AG20443 (cell line): ENCODE measurements around the gene NUDT14.

ENCODE experiments used
- DNase-seq: peaks from one replicate; pipeline ENCODE4 v3.0.0; 2012; ENCODE audit warnings: low spot score, mixed read lengths

NUDT14 gene

DNA sequence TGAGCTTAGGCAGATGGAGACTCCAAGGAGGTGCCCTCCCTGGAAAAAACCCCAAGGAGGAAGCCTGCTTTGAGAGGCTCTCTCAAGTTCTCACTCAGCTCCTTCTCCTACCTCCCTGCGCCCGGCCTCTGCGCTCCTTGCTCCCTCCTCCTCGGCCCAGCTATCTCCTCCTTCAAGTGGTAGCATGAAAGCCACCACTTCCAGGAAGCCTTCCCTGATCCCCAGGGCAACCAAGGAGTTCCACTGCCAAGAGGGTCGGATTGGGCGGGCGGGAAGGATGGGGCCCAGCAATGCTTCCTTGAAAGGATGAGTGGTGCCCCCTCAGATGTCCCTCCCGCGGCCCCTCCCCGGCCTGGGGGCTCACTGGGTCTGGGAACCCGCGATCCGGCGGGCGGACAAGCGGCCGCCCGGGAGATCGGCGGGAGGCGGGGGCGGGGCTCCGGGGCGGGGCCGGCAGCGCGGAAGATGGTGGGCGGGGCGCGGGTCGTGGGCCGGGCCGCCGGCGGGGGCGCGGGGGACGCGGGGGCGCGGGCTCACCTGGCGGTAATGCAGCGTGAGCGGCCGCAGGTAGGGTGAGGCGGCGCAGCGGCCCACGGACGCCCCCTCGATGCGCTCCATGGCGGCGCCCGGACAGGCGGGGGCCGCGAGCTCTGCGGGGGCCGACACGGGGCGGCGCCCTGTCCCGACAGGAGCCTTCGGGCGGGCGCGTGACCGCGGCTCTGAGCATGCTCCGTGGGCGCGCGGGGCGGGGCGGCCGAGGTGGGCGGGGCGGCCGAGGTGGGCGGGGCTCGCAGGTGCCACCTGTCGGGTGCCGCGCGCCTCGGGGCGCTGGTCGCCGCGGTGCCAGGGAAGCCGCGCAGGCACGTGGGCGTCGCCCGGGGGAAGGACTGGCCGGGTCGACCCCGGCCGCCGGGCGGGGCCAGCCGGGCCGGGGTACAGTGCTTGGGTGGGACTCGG is at the start of gene NUDT14:
Gene NUDT14 (minus strand): TSS at position 721 of the 957 bp plus-strand sequence. CDS start 103 bp downstream, at position 618.
- peak; percentile 96 for DNase-seq

DNA sequence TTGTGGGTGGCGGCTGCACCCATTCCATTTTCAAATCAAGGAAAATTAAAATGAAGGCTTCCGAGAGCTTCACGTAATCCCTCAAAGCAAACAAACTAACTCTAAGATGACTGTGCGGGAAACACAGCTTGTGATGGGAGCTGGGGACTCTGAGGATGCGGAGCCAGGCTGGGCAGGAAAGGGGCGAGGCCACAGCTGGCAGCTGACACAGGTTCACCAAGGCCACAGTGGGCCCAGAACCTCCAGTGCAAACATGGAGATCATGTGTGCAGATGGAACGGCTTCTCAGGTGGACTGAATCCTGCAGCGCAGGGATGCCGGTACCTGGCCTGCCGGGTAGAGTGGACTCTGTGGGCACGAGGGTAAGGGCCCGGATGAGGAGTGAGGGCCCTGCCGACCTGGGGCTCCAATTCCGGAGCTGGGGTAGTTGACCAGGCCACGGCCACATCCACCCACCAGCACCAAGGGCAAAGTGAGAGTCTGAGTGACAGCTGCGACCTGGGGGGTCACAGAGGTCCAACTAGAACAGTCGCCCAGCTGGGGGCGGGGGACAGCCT is 48.1 kb upstream of the NUDT14 start:
- no peak for DNase-seq

DNA sequence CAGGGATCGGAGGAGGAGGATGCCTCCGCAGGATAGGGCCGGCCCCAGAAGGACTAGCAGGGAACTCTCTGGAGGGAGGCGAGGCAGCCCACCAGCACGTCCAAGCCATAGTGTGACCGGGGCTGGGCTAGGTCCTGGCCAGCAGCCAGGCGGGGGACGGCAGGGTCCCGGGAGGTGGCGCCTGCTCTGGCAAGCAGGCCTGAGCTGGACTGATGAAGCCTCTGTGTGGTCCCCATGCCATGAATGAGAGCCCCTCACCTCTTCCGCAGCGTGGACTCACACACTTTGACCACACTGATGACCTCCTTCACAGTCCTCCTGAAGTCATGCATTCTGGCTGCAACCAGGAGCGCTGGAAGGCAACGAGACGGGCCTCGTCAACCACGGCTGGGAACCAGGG is 47.5 kb upstream of the NUDT14 start:
- no peak for DNase-seq

DNA sequence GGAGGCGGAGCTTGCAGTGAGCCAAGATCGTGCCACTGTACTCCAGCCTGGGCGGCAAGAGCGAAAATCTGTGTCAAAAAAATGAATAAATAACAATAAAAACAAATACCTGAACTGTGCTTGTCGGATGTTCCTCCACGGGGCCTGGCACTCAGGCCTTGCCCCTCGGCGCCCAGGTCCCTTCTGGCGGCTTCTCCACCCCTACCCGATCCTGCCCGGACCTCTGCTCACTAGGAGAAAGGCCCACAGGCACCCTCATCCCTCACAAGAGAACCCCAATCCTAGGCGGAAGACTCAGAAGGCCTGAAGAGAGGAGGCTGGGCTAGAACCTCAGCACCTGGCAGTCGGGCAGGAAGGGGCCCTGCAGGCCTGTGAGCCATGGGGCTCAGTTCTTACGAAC is 46.2 kb upstream of the NUDT14 start:
- DNase-seq: no peak

DNA sequence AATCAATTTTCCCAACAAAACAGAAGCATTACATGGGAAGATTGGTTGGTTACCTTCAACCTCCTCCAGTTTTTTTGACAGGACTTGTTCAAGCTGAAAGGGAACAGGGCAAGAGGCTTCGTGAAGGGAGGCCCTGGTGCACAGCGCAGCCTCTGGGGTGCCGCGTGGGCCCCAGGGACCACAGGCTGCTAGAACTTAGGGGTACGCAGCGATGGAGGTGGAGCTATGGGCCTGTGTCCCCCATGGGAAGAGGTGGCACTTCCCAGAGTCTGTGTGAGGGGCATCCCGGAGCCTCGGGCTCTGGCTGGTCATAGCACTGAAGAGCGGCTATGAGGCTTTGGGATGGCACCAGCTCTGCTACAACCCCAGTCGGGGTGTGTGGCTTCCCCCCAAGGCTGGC is 45.1 kb upstream of the NUDT14 start:
- no peak for DNase-seq

DNA sequence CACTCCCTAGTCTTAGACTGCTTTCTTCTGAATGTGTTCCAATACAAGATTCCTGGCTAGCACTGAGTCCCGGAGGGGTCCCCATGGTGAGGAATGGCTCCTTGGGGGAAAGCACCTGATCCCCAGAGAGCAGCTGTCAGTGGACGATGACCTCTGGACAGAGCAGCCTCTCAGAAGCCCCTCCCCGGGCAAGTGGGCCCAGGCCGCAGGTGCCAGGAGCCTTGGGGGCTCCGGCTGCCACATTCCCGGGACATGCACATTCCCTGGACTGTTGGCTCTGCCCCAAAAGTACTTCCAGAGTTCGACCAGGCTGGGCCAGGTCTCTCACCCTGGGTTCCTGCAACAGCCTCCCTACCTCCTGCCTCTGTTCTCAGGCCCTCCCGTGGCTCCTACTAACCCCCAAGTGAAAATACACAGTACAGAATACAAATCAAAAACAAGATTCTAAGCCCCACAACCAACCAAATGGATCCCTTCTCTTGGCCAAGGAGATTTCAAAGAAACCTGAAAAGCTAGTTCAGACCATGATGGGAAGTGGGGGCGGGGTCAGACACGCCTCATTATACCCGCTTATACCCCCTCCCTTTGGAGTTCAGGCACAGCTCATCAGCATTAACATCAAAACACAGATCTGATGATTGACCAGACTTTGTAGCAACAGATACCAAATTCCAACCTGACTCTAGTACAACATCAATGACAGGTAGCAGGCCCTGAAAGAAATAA is 43.9 kb upstream of the NUDT14 start:
- no peak for DNase-seq

DNA sequence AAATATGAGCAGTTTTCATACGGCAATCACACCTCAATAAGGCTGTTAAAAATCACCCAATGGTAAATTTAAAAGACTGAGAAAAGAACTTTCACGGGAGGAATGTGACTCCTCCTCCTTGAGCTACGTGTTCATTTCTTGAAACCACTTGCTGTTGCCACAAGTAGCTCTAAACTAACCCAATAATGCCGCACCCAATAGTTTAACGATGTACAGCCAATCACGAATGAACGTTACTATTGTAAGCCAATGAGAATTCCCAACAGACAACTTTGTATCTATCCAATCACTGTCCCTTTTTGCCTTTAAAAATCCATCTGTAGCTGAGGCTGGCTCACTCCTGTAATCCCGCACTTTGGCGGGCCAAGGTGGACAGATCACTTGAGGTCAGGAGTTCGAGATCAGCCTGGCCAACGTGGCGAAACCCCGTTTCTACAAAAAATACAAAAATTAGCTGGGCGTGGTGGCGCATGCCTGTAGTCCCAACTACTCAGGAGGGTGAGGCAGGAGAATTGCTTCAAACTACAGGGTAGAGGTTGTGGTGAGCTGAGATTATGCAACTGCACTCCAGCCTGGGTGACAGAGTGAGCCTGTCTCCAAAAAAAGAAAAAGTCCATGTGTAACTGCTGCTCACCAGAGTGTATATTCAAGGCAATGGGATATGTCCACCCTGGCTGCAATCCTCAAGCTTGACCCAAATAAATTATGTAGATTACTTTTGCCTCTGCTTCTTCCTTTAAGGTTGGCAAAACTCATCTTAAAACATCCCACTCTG is 42.8 kb upstream of the NUDT14 start:
- no peak for DNase-seq

DNA sequence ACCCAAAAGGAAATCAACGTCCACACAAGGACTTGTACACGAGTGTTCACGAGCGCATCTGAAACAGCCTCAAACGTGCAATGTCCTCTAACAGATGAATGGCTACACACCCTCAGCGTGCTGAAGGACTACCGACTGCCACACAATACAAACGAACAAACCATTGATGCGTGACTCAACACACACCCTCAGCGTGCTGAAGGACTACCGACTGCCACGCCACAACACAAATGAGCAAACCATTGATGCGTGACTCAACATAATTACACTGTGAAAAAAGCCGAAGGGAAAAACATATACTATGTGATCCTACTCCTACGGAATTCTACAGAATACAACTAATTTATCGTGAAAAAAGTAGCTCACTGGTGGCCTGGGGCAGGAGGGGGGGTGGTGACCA is 42.1 kb upstream of the NUDT14 start:
- DNase-seq: no peak

DNA sequence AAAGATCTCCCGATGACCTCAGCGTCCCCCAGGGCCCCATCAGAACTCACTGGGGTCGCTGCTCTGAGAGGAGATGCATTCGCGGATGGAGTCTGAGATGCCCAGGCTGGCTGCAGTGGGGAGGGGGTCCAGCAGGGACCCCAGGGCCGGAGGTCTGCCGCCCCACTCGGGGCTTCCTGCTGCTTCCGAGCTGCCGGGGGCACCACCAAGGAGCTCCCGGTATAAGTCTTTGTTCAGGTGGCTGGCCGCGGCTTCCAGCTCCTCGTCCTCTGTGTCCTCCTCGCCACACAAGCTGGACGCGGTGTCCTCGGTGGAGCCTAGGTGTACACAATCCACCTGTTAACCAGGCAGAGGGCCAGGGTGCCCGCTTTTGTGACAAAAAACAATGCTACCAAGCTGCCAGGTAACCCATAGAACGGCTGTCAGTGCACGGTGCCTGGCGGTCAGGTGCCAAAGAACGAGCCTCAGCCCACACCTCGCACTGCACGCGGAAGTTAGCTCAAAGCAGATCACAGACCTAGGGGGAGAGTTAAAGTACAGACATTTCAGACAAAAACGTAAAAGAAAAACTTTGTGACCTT is 40.6 kb upstream of the NUDT14 start:
- DNase-seq: no peak

DNA sequence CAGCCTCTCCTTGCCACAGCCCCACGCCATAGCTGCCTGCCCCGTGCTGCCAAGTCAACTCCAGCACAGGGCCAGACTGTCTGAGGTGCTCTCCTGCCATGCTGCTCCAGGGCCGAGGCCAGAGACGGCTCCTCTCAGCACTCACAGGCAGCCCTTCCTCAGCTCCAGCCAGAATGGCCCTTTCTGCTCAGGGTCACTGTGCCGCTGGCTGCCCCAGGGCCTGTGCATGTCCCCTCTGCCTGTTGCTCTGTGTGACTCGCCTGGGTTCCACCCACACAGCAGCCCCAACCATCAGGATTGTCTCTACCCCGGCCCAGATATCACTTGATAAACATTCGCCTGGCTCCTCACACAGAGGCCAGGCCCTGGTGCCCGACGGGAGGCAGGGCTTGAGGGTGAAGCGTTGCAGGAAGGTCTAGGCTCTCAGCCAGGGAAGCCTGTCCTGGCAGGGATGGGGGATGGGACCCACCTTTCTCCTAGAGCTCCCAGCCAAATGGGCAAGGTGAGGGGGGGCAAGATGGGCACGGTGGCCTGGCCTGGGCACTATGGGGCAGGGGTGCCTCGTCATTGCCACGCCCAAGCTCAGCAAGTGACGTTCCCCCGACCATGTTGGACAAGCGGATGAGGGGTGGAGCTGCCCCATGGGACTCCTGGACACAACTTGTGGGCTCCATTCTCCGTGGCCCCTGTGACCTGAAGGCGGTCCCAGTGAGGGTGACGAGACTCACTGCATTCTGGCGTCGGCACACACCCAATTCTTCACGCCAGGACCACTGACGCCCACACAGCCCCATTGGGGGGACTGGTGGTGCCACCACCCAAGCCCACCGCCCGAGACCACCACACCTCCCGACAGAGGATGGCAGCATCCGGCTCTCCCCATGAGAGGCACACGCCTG is 39.8 kb upstream of the NUDT14 start:
- no peak for DNase-seq

DNA sequence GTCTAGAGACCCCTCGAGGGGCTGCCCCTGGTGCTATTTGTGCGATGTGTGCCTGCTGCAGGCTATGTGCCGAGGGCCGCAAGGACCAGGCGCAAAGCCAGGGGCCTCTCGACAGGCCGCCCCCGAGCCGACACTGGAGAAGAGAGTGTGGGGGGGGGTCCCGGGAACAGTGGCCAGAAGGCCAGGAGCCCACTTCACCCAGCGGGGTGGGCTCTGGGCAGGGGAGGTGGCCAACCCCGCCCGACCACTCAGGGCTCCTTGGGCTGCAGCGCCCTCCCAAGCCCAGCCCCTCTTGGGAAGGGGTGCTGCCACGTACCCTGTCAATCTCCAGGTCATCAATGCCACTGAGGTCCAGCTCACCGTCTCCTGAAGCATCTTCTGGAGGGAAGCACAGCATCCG is 38.6 kb upstream of the NUDT14 start:
- no peak for DNase-seq

DNA sequence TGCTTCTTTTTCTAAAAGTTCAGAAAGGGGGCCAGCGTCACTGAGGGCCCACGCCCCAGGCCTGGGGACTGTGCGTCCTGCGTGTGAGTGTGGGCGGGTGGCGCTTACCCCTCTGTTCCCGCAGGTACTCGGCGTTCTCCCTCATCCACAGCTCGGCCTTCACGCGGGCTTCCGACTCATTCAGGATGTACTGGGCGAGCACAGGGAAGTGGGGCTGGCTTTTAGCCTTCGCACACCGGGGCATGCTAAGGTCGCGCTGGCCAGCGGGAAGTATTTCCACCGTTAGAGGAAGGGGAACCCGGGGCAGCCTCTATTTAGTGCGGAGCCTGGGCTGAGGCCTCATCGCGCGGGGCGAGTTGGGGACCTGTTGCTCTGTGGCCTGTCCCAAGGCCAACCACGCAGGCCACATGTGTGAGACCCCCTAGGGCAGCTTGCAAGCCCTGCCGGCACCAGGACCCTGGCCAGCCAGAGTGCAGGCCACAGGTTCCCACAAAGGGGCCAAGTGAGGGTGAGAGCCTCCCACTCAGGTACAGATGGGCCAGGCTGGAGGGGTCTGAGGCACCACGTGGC is 38.0 kb upstream of the NUDT14 start:
- no peak for DNase-seq

DNA sequence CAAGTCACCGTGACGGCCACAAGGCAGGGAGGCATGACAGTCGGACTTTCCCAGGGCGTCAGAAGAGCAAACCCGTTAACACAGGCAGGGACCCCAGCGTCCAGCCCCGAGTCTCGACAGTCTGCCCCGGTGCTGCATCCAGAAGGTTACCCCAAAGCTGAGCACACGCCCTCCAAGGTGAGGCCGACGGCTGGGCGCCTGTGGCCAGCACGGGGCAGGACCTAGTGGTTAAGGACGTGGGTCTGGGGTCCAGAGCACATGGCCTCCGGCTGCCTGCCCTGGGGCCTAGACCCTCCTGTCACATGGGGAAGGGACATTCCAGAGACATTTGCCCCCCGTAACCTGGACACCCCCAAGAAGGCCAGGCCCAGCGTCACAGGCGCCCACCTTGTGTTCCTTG is 37.5 kb upstream of the NUDT14 start:
- no peak for DNase-seq

DNA sequence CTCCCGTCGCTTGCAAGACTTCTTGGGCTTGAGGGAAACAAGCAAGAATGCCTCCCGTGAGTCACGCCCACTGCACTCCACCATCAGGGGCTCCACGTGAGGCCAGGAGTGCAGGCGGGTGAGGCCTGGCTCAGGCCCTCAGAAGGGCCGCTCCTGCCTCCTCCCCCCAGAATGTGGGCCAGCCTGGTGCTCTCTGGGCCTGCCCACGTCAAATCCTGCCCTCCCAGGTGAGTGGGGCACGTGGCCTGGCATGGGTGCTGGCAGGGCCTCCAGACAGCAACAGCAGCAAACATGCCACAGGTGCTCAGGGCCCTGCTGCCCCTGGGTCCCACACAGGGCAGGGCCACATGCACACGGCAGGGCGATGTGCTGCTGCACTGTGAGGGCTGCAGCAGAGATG is 36.7 kb upstream of the NUDT14 start:
- no peak for DNase-seq

DNA sequence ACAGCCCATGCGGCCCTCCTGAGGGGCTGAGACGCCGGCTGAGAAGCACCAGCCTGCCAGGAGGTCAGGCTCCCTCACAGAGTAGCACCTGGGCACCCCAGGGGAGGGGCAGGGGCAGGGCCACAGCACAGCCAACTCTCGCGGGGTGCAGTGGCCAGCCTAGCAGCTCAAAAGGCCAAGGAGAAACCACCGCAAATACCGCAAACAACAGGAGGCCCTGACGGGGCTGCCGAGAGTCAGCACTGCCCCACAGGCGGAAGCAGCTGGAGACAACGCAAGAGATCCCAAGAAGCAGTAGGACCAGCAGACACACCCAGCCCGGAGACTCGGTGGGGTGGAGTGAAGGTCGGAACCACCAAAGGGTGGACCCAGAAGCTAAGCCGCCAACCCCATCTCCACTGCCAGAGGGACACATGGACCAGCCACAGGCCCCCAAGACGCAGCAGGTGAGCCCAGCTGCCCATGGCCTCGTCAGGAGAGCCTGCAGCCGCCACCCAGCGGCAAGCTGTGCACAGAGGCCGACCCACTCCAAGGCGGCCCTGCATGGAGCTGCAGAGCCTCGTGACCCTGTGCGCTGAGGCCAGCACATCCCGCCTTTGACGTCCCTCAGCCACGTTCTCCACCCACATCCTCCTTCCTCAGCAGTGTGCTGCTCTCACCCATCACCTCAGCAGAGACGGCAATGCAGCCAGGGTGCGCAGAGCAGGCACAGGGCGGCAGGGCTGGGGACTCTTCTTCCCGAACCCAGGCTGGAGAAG is 35.6 kb upstream of the NUDT14 start:
- no peak for DNase-seq

DNA sequence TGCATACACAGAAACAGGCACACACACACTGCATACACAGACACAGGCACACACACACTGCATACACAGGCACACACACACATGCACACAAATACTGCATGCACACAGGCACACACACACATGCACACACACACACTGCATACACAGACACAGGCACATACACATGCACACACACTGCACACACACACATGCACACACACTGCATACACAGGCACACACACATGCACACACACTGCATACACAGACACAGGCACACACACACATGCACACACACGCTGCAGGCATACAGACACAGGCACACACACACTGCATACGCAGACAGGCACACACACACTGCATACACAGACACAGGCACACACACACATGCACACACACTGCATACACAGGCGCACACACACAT is 34.5 kb upstream of the NUDT14 start:
- DNase-seq: no peak

DNA sequence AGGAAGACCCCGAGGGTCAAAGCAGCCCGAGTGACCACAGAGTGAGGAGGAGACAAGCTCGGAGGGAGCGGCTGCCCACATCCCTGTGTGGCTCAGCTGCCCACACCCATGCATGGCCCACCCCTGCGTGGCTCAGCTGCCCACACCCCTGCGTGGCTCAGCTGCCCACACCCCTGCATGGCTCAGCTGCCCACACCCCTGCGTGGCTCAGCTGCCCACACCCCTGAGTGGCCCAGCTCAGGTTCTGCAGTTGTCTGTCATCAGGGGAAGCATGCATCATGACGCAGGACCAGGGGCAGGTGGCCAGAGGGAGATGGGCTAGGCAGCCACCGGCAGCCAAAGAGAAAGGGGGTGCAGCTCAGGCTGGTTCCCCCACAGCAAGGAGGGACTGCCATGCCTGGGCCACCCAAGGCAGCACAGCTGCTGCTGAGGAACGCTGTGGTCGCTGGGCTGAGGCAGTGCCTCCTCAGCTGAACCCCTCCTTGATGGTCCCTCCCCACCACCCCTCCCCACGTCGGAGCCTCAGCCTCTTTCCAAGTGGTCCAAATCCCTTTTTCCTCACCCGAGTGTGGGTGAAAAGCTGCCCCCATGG is 33.3 kb upstream of the NUDT14 start:
- no peak for DNase-seq

DNA sequence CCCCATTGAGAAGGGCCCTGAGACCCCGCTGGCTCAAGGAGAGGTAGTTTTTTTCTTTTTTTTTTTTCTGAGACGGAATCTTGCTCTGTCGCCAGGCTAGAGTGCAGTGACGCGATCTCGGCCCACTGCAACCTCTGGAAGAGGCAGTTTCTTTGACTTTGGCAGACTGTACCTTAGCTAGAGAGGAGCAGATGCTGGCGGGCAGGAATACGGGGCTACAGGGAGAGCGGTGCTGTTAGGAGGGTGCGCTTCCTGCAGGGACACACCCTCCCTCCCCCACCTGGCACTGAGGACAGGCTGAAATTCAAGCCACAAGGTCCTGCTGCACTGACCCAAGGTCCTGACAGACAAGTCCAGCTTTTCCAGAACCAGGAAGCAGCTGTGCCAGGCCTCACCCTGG is 32.2 kb upstream of the NUDT14 start:
- no peak for DNase-seq
